ENCODE results near the gene AKAP13.

Gene AKAP13

GRCh38 chr15:85749261-85750151 is 369.1 kb downstream of the AKAP13 start:
- peak; percentile 3 for DNase-seq

GRCh38 chr15:85750319-85751290 is 370.2 kb downstream of the AKAP13 start:
- peak; percentile 8 for DNase-seq

- DNase-seq, result peak; percentile 24
Measured at GRCh38 chr15:85751291-85752123, 371.1 kb downstream of the AKAP13 start.

- peak; percentile 2 for DNase-seq
Measured at GRCh38 chr15:85752124-85752475, 371.7 kb downstream of the AKAP13 start.

- peak; percentile 18 for DNase-seq
Measured at GRCh38 chr15:85752491-85752961, 372.1 kb downstream of the AKAP13 start.

GRCh38 chr15:85753261-85753660 is 372.9 kb downstream of the AKAP13 start:
- DNase-seq, result no peak

- DNase-seq, result peak; percentile 2
Measured at GRCh38 chr15:85753791-85754452, 373.5 kb downstream of the AKAP13 start.

- peak; percentile 1 for DNase-seq
Measured at GRCh38 chr15:85754989-85755388, 374.6 kb downstream of the AKAP13 start.

GRCh38 chr15:85755471-85755870 is 375.1 kb downstream of the AKAP13 start:
- peak; percentile 1 for DNase-seq

GRCh38 chr15:85755942-85756341 is 375.5 kb downstream of the AKAP13 start:
- peak; percentile 0 for DNase-seq

GRCh38 chr15:85756411-85757072 is 376.1 kb downstream of the AKAP13 start:
- peak; percentile 1 for DNase-seq

GRCh38 chr15:85757073-85757938 is 376.9 kb downstream of the AKAP13 start:
- peak; percentile 1 for DNase-seq

GRCh38 chr15:85757939-85758654 is 377.7 kb downstream of the AKAP13 start:
- DNase-seq, result no peak

- DNase-seq, result no peak
Measured at GRCh38 chr15:85758655-85758978, 378.2 kb downstream of the AKAP13 start.

GRCh38 chr15:85759376-85759775 is 379.0 kb downstream of the AKAP13 start:
- DNase-seq, result no peak

GRCh38 chr15:85760049-85760448 is 379.6 kb downstream of the AKAP13 start:
- no peak for DNase-seq

GRCh38 chr15:85760531-85761371 is 380.3 kb downstream of the AKAP13 start:
- DNase-seq, result no peak

- no peak for DNase-seq
Measured at GRCh38 chr15:85761635-85762034, 381.2 kb downstream of the AKAP13 start.

All from CD4-positive, alpha-beta T cell treated with Interleukin-17A for 4 hours (primary cell).